GM19023 (cell line): ENCODE measurements around the gene FYN.
A peak's percentile ranks its signal among the peaks of the same experiment; 100 is the strongest.

Experiments
- ATAC-seq: cut with Tn5 transposase; IDR thresholded peaks from one replicate; pipeline ENCODE4 v1.9.1; 2021; ENCODE audit warnings: mild to moderate bottlenecking, moderate library complexity; ENCODE audit not compliant: unreplicated experiment

Gene FYN

GRCh38 chr6:111809766-111810165 lies 63.5 kb downstream of the FYN start:
- no peak for ATAC-seq

- no peak for ATAC-seq
These were observed 64.0 kb downstream of the FYN start for GRCh38 chr6:111809264-111809663.

GRCh38 chr6:111808493-111808892 lies 64.8 kb downstream of the FYN start:
- ATAC-seq: no peak

GRCh38 chr6:111806561-111807497 lies 66.4 kb downstream of the FYN start:
- ATAC-seq: no peak

- ATAC-seq: peak; percentile 9
These were observed 67.1 kb downstream of the FYN start for GRCh38 chr6:111806165-111806547.

GRCh38 chr6:111805511-111806164 lies 67.6 kb downstream of the FYN start:
- ATAC-seq: peak; percentile 48

- ATAC-seq: peak; percentile 47
These were observed 68.5 kb downstream of the FYN start for GRCh38 chr6:111804627-111805235.

- ATAC-seq: no peak
These were observed 69.4 kb downstream of the FYN start for GRCh38 chr6:111803804-111804203.

- ATAC-seq: no peak
These were observed 69.9 kb downstream of the FYN start for GRCh38 chr6:111803371-111803770.

GRCh38 chr6:111802720-111803330 lies 70.4 kb downstream of the FYN start:
- ATAC-seq: no peak

GRCh38 chr6:111802015-111802414 lies 71.2 kb downstream of the FYN start:
- no peak for ATAC-seq

GRCh38 chr6:111800821-111801220 lies 72.4 kb downstream of the FYN start:
- no peak for ATAC-seq

- no peak for ATAC-seq
These were observed 72.9 kb downstream of the FYN start for GRCh38 chr6:111800259-111800765.

- ATAC-seq: no peak
These were observed 73.5 kb downstream of the FYN start for GRCh38 chr6:111799576-111800258.

- ATAC-seq: no peak
These were observed 74.9 kb downstream of the FYN start for GRCh38 chr6:111798281-111798725.

GRCh38 chr6:111796310-111796918 lies 76.8 kb downstream of the FYN start:
- no peak for ATAC-seq

- no peak for ATAC-seq
These were observed 77.7 kb downstream of the FYN start for GRCh38 chr6:111795558-111795957.

- no peak for ATAC-seq
These were observed 78.4 kb downstream of the FYN start for GRCh38 chr6:111794727-111795452.

- ATAC-seq: no peak
These were observed 79.0 kb downstream of the FYN start for GRCh38 chr6:111794300-111794699.
